Colonic mucosa (tissue), 4 donors: ENCODE results near the gene STRIT1. TPM values are rescaled to one million over a fixed set of nuclear protein-coding genes. Genes with fewer than 3 reads are reported as not detected.

Experiments
- DNase-seq: peaks from one replicate; pipeline ENCODE4 v3.0.0-alpha.2; 2020
- H3K27ac ChIP-seq: fragments of 200-600 bp; one replicate; pipeline ENCODE4 v1.8.0; 2021
- H3K27me3 ChIP-seq: fragments of 200-600 bp; one replicate; pipeline ENCODE4 v1.8.0; 2021
- H3K36me3 ChIP-seq: fragments of 200-600 bp; one replicate; pipeline ENCODE4 v1.8.0; 2021
- H3K4me1 ChIP-seq: fragments of 200-600 bp; one replicate; pipeline ENCODE4 v1.8.0; 2021; ENCODE audit warnings: mild to moderate bottlenecking
- H3K4me3 ChIP-seq: fragments of 200-600 bp; one replicate; pipeline ENCODE4 v1.8.0; 2021
- H3K9ac ChIP-seq, 2 donors: one replicate each; pipeline ENCODE4 v1.7.0; 2013; ENCODE audit warnings: control low read depth in 2 of 2, low read depth in 2 of 2, low read length in 2 of 2
- H3K9me3 ChIP-seq: fragments of 200-600 bp; one replicate; pipeline ENCODE4 v1.8.0; 2021
- intact Hi-C: fragments of 100-400 bp; cut with DNase I; formaldehyde crosslinking; loops from one replicate; pipeline ENCODE4 v1.14.1; 2022
- total RNA-seq, 2 donors: library from RNA; stranded (reverse); fragmentation: NEBNext Ultra II Directional in 1 of 2; extraction: Animal tissue kit (Norgen Biotek cat#: 25700) in 1 of 2; gene quantifications; one replicate each; pipeline ENCODE4 v1.2.1, GENCODE V29; 2021
- TF ChIP-seq, protein P1 (sequence below): fragments of 200-600 bp; IDR thresholded peaks from one replicate; pipeline ENCODE4 v1.8.0; 2022; ENCODE audit warnings: antibody characterized with exemption, mild to moderate bottlenecking
- donor health status: healthy.
- donor health status: DM: no; HTN: no; CAD: no.
- donor health status: DM: no; HTN: no; CAD: no.

STRIT1 gene
- total RNA-seq, 2 donors from 2014 or later, result not detected

DNA sequence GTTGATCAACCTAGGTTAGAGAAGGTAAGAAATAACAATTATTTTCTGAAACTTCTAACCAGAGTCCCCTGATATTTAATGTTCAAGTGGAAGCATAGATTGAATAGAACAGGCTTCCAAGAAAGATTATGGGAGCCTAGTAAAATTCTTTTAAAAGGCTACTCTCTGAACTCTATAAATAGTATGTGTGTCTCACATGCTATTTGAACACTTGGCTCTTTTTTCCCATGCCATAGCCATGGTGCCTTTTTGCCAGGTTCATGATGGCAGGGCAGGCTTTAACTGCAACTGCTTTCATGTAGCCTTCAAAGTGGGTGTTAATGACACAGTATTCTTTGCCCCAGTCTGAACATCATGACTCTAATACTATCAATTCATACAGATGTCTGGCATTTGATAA, 22.9 kb upstream of the STRIT1 start:
- Histone ChIP-seq H3K4me3 (no peak overlapping the region), H3K9ac (no peak overlapping the region), H3K27ac (no peak overlapping the region), H3K36me3 (no peaks in the 10 kb centered on the region), H3K4me1 (no peaks in the 10 kb centered on the region), H3K27me3 (no peaks in the 10 kb centered on the region), H3K9me3 (no peaks in the 10 kb centered on the region)
- no peak for DNase-seq
- TF ChIP-seq, protein P1, sequence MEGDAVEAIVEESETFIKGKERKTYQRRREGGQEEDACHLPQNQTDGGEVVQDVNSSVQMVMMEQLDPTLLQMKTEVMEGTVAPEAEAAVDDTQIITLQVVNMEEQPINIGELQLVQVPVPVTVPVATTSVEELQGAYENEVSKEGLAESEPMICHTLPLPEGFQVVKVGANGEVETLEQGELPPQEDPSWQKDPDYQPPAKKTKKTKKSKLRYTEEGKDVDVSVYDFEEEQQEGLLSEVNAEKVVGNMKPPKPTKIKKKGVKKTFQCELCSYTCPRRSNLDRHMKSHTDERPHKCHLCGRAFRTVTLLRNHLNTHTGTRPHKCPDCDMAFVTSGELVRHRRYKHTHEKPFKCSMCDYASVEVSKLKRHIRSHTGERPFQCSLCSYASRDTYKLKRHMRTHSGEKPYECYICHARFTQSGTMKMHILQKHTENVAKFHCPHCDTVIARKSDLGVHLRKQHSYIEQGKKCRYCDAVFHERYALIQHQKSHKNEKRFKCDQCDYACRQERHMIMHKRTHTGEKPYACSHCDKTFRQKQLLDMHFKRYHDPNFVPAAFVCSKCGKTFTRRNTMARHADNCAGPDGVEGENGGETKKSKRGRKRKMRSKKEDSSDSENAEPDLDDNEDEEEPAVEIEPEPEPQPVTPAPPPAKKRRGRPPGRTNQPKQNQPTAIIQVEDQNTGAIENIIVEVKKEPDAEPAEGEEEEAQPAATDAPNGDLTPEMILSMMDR, result no peak
- intact Hi-C loops, result no loop called here

DNA sequence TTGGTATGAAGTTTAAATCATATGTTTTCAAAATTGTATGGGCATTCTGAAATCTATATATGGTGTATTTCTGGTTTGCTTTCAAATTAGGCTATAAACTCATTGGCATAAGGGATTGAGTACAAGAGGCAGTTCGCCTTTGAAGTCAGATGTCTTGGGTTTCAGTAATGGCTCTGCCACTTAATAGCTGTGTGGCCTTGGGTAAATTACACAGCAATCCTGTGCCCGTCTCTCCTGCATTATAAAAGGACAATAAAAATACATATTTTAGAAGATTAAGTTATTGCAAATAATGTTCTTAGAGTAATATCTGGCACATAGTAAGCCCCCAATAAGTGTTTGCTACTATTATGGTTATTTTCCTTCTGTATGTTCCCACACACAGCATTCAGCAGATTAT, 20.4 kb upstream of the STRIT1 start:
- no peak for DNase-seq
- H3K27me3 ChIP-seq, result no peaks in the 10 kb centered on the region
- intact Hi-C loops, result no loop called here
- H3K9ac ChIP-seq, result no peak overlapping the region
- no peak overlapping the region for H3K4me3 ChIP-seq
- no peak overlapping the region for H3K27ac ChIP-seq
- H3K36me3 ChIP-seq, result no peaks in the 10 kb centered on the region
- TF ChIP-seq, protein P1, result no peak
- no peaks in the 10 kb centered on the region for H3K4me1 ChIP-seq
- no peaks in the 10 kb centered on the region for H3K9me3 ChIP-seq

DNA sequence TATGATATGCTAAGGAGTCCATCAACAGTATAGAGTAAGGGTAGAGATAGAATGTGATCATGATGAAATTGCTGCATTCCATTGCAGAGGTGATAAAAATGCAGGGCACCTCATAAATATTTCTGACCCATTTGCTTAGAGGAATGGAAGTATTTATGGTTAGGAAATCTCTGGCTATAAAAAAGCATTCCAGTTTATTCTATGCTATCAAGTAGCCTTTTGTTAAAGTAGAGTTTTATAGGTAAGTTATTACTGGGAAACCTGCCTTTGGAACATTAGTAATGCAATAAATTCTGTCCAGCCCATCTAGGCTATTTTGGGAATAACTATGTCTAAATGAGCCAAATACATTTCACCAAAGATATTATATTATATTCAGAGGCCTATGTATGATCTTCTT, 19.8 kb upstream of the STRIT1 start:
- DNase-seq, result no peak
- H3K4me1 ChIP-seq, result no peaks in the 10 kb centered on the region
- H3K9ac ChIP-seq, result no peak overlapping the region
- H3K36me3 ChIP-seq, result no peaks in the 10 kb centered on the region
- no peak overlapping the region for H3K27ac ChIP-seq
- H3K27me3 ChIP-seq, result no peaks in the 10 kb centered on the region
- intact Hi-C loops, result no loop called here
- no peaks in the 10 kb centered on the region for H3K9me3 ChIP-seq
- H3K4me3 ChIP-seq, result no peak overlapping the region
- TF ChIP-seq, protein P1, result no peak

DNA sequence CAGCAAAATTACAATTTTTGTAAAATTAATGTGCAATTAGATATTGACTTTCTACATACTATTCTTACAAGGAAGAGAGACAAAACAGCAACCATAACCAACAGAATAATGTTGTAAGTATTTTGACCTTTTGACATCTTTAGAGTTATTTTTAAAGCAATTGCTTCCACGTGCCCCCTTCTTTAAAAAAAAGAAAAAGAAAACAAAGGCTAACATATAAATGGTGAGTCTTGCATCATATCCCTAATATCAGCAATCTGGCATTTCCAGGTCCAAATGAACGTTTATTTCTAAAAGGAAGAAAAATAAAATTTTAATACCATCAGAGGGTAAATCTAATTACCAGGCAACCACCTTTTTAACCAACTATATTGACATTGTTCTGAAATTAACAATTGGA, 19.3 kb upstream of the STRIT1 start:
- Histone ChIP-seq H3K36me3 (no peaks in the 10 kb centered on the region), H3K4me3 (no peak overlapping the region), H3K9ac (no peak overlapping the region), H3K27ac (no peak overlapping the region), H3K27me3 (no peaks in the 10 kb centered on the region), H3K4me1 (no peaks in the 10 kb centered on the region), H3K9me3 (no peaks in the 10 kb centered on the region)
- no peak for DNase-seq
- intact Hi-C loops, result no loop called here
- TF ChIP-seq, protein P1, result no peak

DNA sequence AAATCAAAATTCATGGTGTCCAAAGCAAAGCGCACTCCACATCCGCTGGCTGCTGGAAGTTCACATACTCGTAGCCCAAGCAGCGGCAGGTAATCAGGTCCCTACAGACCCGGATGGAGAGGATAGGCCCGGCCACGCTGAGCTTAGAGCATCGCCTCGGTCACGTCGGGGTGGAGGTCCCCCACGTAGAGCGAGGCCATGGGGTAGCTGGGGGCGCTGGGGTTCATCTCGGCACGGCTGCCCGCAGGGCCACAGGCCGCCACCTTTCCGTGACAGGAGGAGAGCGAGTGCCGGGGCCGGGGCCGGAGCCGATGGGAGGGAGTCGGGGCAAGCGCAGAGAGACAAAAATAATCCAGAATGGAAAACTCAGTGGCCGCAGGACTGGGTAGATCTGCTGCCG, 16.1 kb upstream of the STRIT1 start:
- intact Hi-C loops, result no loop called here
- H3K36me3 ChIP-seq, result no peaks in the 10 kb centered on the region
- TF ChIP-seq, protein P1, result no peak
- no peak overlapping the region for H3K27ac ChIP-seq
- H3K4me1 ChIP-seq, result no peaks in the 10 kb centered on the region
- no peak for DNase-seq
- H3K9me3 ChIP-seq, result no peaks in the 10 kb centered on the region
- H3K9ac ChIP-seq, result no peak overlapping the region
- H3K27me3 ChIP-seq, result no peaks in the 10 kb centered on the region
- no peak overlapping the region for H3K4me3 ChIP-seq

DNA sequence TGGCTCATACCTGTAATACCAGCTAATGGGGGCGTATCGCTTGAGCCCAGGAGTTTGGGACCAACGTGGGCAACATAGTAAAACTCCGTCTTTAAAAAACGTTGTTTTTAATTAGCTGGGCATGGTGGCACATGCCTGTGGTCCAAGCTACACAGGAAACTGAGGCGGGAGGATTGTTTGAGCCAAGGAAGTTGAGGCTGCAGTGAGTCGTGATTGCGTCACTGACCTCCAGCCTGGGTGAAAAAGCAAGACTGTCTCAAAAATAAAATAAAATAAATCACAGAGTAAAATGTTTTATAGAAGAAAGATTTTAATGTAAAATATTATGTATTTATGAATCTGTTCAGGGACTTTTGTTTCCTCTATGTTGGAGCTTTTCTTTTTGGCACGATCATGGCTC, 15.3 kb upstream of the STRIT1 start:
- TF ChIP-seq, protein P1, result no peak
- no peaks in the 10 kb centered on the region for H3K27me3 ChIP-seq
- no peaks in the 10 kb centered on the region for H3K9me3 ChIP-seq
- no peak overlapping the region for H3K27ac ChIP-seq
- no peaks in the 10 kb centered on the region for H3K36me3 ChIP-seq
- H3K9ac ChIP-seq, result no peak overlapping the region
- DNase-seq, result no peak
- intact Hi-C loops, result no loop called here
- H3K4me3 ChIP-seq, result no peak overlapping the region
- no peaks in the 10 kb centered on the region for H3K4me1 ChIP-seq
